ENCODE measurements around the gene FAIM2.

The FAIM2 gene

GRCh38 chr12:49922349-49923034 lies 18.8 kb upstream of the FAIM2 start:
- TF ChIP-seq HDGF (IDR thresholded peaks at IDR 0.05; ENCODE audit: borderline replicate concordance), result no peak
- no peak for TF ChIP-seq FOXK2 (IDR thresholded peaks at IDR 0.05)
- ChIA-PET POLR2A (no interaction called here), CTCF (interaction anchor here (0.6 to 0.7 kb wide), 2 partner anchors 23 to 44 kb away, joined by 3 read pairs; no protein-coding TSS in a partner anchor)
- no peak for DNase-seq (ENCODE audit: extremely low spot score)

GRCh38 chr12:49921936-49922335 lies 18.2 kb upstream of the FAIM2 start:
- no peak for TF ChIP-seq HDGF (IDR thresholded peaks at IDR 0.05; ENCODE audit: borderline replicate concordance)
- TF ChIP-seq ARNT (IDR thresholded peaks at IDR 0.05), result no peak
- TF ChIP-seq NFRKB (IDR thresholded peaks at IDR 0.05), result no peak
- TF ChIP-seq BHLHE40 (IDR thresholded peaks at IDR 0.05; ENCODE audit: borderline replicate concordance), result no peak
- TF ChIP-seq ZNF384 (IDR thresholded peaks at IDR 0.05), result no peak
- no peak for TF ChIP-seq ELF4 (IDR thresholded peaks at IDR 0.05)
- no peak for TF ChIP-seq SP1 (IDR thresholded peaks at IDR 0.05)
- TF ChIP-seq FOXA1 (IDR thresholded peaks at IDR 0.05), result no peak
- no peak for TF ChIP-seq LEF1 (IDR thresholded peaks at IDR 0.05; ENCODE audit: borderline replicate concordance)
- no peak for TF ChIP-seq FOXM1 (IDR thresholded peaks at IDR 0.05; ENCODE audit: borderline replicate concordance)
- no peak for TF ChIP-seq PKNOX1 (IDR thresholded peaks at IDR 0.05)
- TF ChIP-seq L3MBTL2 (conservative IDR thresholded peaks at IDR 0.05), result no peak
- TF ChIP-seq SUZ12 (IDR thresholded peaks at IDR 0.05), result no peak
- CTCF ChIA-PET, result interaction anchor here (0.6 to 0.7 kb wide), 2 partner anchors 24 to 45 kb away, joined by 3 read pairs; no protein-coding TSS in a partner anchor
- POLR2A ChIA-PET, result no interaction called here
- no peak for DNase-seq (ENCODE audit: extremely low spot score)

GRCh38 chr12:49921299-49921698 lies 17.6 kb upstream of the FAIM2 start:
- POLR2A ChIA-PET, result no interaction called here
- DNase-seq (ENCODE audit: extremely low spot score), result no peak
- TF ChIP-seq FOXK2 (IDR thresholded peaks at IDR 0.05), result no peak
- TF ChIP-seq CTBP1 (IDR thresholded peaks at IDR 0.05; ENCODE audit: borderline replicate concordance), result no peak
- TF ChIP-seq HDGF (IDR thresholded peaks at IDR 0.05; ENCODE audit: borderline replicate concordance), result no peak
- no peak for TF ChIP-seq NFRKB (IDR thresholded peaks at IDR 0.05)
- no peak for TF ChIP-seq SP1 (IDR thresholded peaks at IDR 0.05)
- no peak for TF ChIP-seq ZNF384 (IDR thresholded peaks at IDR 0.05)
- TF ChIP-seq L3MBTL2 (conservative IDR thresholded peaks at IDR 0.05), result no peak
- no peak for TF ChIP-seq FOXM1 (IDR thresholded peaks at IDR 0.05; ENCODE audit: borderline replicate concordance)
- TF ChIP-seq LEF1 (IDR thresholded peaks at IDR 0.05; ENCODE audit: borderline replicate concordance), result no peak
- TF ChIP-seq SUZ12 (IDR thresholded peaks at IDR 0.05), result no peak
- no peak for TF ChIP-seq FOXA1 (IDR thresholded peaks at IDR 0.05)
- TF ChIP-seq BHLHE40 (IDR thresholded peaks at IDR 0.05; ENCODE audit: borderline replicate concordance), result no peak
- CTCF ChIA-PET, result no interaction called here

GRCh38 chr12:49920915-49921286 lies 17.2 kb upstream of the FAIM2 start:
- no peak for DNase-seq (ENCODE audit: extremely low spot score)
- no peak for TF ChIP-seq FOXK2 (IDR thresholded peaks at IDR 0.05)
- ChIA-PET POLR2A (no interaction called here), CTCF (no interaction called here)

- DNase-seq (ENCODE audit: extremely low spot score), result no peak
- ChIA-PET CTCF (no interaction called here), POLR2A (no interaction called here)
- TF ChIP-seq FOXM1 (IDR thresholded peaks at IDR 0.05; ENCODE audit: borderline replicate concordance) (no peak), CTBP1 (IDR thresholded peaks at IDR 0.05; ENCODE audit: borderline replicate concordance) (no peak), LEF1 (IDR thresholded peaks at IDR 0.05; ENCODE audit: borderline replicate concordance) (no peak), ARNT (IDR thresholded peaks at IDR 0.05) (no peak), NFRKB (IDR thresholded peaks at IDR 0.05) (no peak), FOXK2 (IDR thresholded peaks at IDR 0.05) (no peak), ELF4 (IDR thresholded peaks at IDR 0.05) (no peak), SP1 (IDR thresholded peaks at IDR 0.05) (no peak), PKNOX1 (IDR thresholded peaks at IDR 0.05) (no peak), HDGF (IDR thresholded peaks at IDR 0.05; ENCODE audit: borderline replicate concordance) (no peak)
Measured at GRCh38 chr12:49920241-49920914, 16.7 kb upstream of the FAIM2 start.

GRCh38 chr12:49917788-49918173 lies 14.1 kb upstream of the FAIM2 start:
- POLR2A ChIA-PET, result no interaction called here
- TF ChIP-seq ARNT (IDR thresholded peaks at IDR 0.05) (no peak), FOXM1 (IDR thresholded peaks at IDR 0.05; ENCODE audit: borderline replicate concordance) (no peak), HDGF (IDR thresholded peaks at IDR 0.05; ENCODE audit: borderline replicate concordance) (no peak), SUZ12 (IDR thresholded peaks at IDR 0.05) (no peak), SP1 (IDR thresholded peaks at IDR 0.05) (no peak), FOXA1 (IDR thresholded peaks at IDR 0.05) (no peak), FOXK2 (IDR thresholded peaks at IDR 0.05) (no peak), CTBP1 (IDR thresholded peaks at IDR 0.05; ENCODE audit: borderline replicate concordance) (no peak), PKNOX1 (IDR thresholded peaks at IDR 0.05) (no peak), L3MBTL2 (conservative IDR thresholded peaks at IDR 0.05) (no peak), TARDBP (IDR thresholded peaks at IDR 0.05) (no peak), ZNF384 (IDR thresholded peaks at IDR 0.05) (no peak), BHLHE40 (IDR thresholded peaks at IDR 0.05; ENCODE audit: borderline replicate concordance) (no peak), ELF4 (IDR thresholded peaks at IDR 0.05) (no peak), NFRKB (IDR thresholded peaks at IDR 0.05) (no peak)
- CTCF ChIA-PET, result interaction anchor here (0.6 to 0.9 kb wide), 3 partner anchors 22 to 61 kb away, joined by 3 to 7 read pairs (median 3); no protein-coding TSS in a partner anchor
- DNase-seq (ENCODE audit: extremely low spot score), result no peak

Measured in HEK293T (cell line).